Gastroesophageal sphincter (tissue), 3 donors: ENCODE measurements around the gene C1orf198.

Experiments used
- CTCF ChIP-seq, 4 experiments: fragments of 200-600 bp in 2 of 4; fragments of 450-650 bp in 2 of 4; sonication (generic) in 1 of 4; IDR thresholded peaks; one replicate each; pipeline ENCODE4 v1.5.1; 2017 to 2019; ENCODE audit warnings: antibody characterized with exemption in 4 of 4, mild to moderate bottlenecking in 2 of 4, moderate library complexity in 2 of 4
- POLR2A ChIP-seq, 2 donors: fragments of 450-650 bp; IDR thresholded peaks; one replicate each; pipeline ENCODE4 v1.6.1; 2017; ENCODE audit warnings: antibody characterized with exemption in 2 of 2, mild to moderate bottlenecking in 2 of 2, moderate library complexity in 1 of 2

DNA sequence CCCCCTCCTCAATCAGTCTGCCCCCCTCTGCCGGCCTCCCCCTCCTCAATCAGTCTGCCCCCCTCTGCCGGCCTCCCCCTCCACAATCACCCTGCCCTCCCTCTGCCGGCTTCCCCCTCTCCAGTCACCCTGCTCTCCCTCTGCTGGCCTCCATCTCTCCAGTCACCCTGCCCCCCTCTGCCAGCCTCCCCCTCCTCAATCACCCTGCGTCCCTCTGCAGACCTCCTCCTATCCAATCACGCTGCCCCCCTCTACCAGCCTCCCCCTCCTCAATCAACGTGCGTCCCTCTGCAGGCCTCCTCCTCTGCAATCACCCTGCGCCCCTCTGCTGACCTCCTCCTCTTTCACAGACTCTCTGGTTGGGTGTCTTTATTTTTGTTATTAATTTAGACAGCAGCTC lies 11.5 kb upstream of the C1orf198 start:
- no peak for TF ChIP-seq POLR2A (IDR thresholded peaks at IDR 0.05)
- no peak for TF ChIP-seq CTCF (IDR thresholded peaks at IDR 0.05)
